HG03045 (cell line): ENCODE measurements around the gene RIPPLY2.
A peak's percentile ranks its signal among the peaks of the same experiment; 100 is the strongest.

Experiments used
- ATAC-seq: cut with Tn5 transposase; IDR thresholded peaks from one replicate; pipeline ENCODE4 v1.9.1; 2021; ENCODE audit warnings: mild to moderate bottlenecking, moderate library complexity; ENCODE audit not compliant: unreplicated experiment

The RIPPLY2 gene

GRCh38 chr6:83859410-83860358 lies 6.5 kb downstream of the RIPPLY2 start, which contains the start of gene CYB5R4:
Gene CYB5R4 (plus strand): TSS chr6:83859689. CDS start chr6:83859783, 94 bp downstream.
- ATAC-seq: peak; percentile 100

GRCh38 chr6:83860359-83860755 lies 7.2 kb downstream of the RIPPLY2 start:
- ATAC-seq: no peak

- ATAC-seq: no peak
Measured at GRCh38 chr6:83860782-83861495, 7.8 kb downstream of the RIPPLY2 start.

GRCh38 chr6:83862776-83863471 lies 9.8 kb downstream of the RIPPLY2 start:
- no peak for ATAC-seq

- no peak for ATAC-seq
Measured at GRCh38 chr6:83867043-83867442, 13.9 kb downstream of the RIPPLY2 start.

GRCh38 chr6:83867527-83868161 lies 14.5 kb downstream of the RIPPLY2 start:
- ATAC-seq: no peak

GRCh38 chr6:83868639-83869038 lies 15.5 kb downstream of the RIPPLY2 start:
- ATAC-seq: no peak

- ATAC-seq: no peak
Measured at GRCh38 chr6:83870649-83871048, 17.5 kb downstream of the RIPPLY2 start.

GRCh38 chr6:83872386-83873118 lies 19.4 kb downstream of the RIPPLY2 start:
- ATAC-seq: no peak

GRCh38 chr6:83873869-83874268 lies 20.7 kb downstream of the RIPPLY2 start:
- ATAC-seq: no peak

- no peak for ATAC-seq
Measured at GRCh38 chr6:83875843-83876242, 22.7 kb downstream of the RIPPLY2 start.

- ATAC-seq: no peak
Measured at GRCh38 chr6:83878902-83879644, 25.9 kb downstream of the RIPPLY2 start.

GRCh38 chr6:83879746-83880145 lies 26.6 kb downstream of the RIPPLY2 start:
- no peak for ATAC-seq

- ATAC-seq: no peak
Measured at GRCh38 chr6:83883240-83883639, 30.1 kb downstream of the RIPPLY2 start.

- peak; percentile 85 for ATAC-seq
Measured at GRCh38 chr6:83884523-83884922, 31.4 kb downstream of the RIPPLY2 start.

- no peak for ATAC-seq
Measured at GRCh38 chr6:83885984-83886383, 32.8 kb downstream of the RIPPLY2 start.

GRCh38 chr6:83889621-83890020 lies 36.5 kb downstream of the RIPPLY2 start:
- ATAC-seq: no peak

GRCh38 chr6:83890520-83890919 lies 37.4 kb downstream of the RIPPLY2 start:
- no peak for ATAC-seq

- ATAC-seq: no peak
Measured at GRCh38 chr6:83891586-83891985, 38.4 kb downstream of the RIPPLY2 start.
